Thymus (tissue), 11 donors: ENCODE results near the gene NDUFB7. TPM values are rescaled to one million over a fixed set of nuclear protein-coding genes. Genes with fewer than 3 reads are reported as not detected.
"Not testable (repeated sequence)": the region's sequence is repeated elsewhere in the genome, so short reads cannot be mapped to it uniquely, and the experiment has no call there.

Experiments used
- DNase-seq, 9 donors: peaks; one replicate each; pipeline ENCODE4 v3.0.0-alpha.2; 2013; ENCODE audit warnings: low spot score in 9 of 9, low read depth in 6 of 9, missing footprints in 1 of 9
- H3K27ac ChIP-seq, 2 donors: one replicate each; pipeline ENCODE4 v1.5.1; 2013; ENCODE audit warnings: control low read depth in 1 of 2, low read depth in 1 of 2, low read length in 1 of 2, mild to moderate bottlenecking in 1 of 2, moderate library complexity in 1 of 2
- H3K27me3 ChIP-seq, 2 donors: one replicate each; pipeline ENCODE4 v1.5.1; 2013; ENCODE audit warnings: low read length in 1 of 2; ENCODE audit not compliant: control insufficient read depth in 2 of 2, insufficient read depth in 1 of 2
- H3K36me3 ChIP-seq, 2 donors: one replicate each; pipeline ENCODE4 v1.5.1; 2013; ENCODE audit warnings: low read length in 1 of 2, mild to moderate bottlenecking in 1 of 2, moderate library complexity in 1 of 2; ENCODE audit not compliant: control insufficient read depth in 2 of 2, insufficient read depth in 2 of 2
- H3K4me1 ChIP-seq, 2 donors: one replicate each; pipeline ENCODE4 v1.5.1; 2013; ENCODE audit warnings: low read length in 2 of 2; ENCODE audit not compliant: control insufficient read depth in 2 of 2, insufficient read depth in 2 of 2
- H3K4me3 ChIP-seq, 2 donors: one replicate each; pipeline ENCODE4 v1.5.1; 2013; ENCODE audit warnings: low read length in 2 of 2, control low read depth in 1 of 2, mild to moderate bottlenecking in 1 of 2
- H3K9me3 ChIP-seq, 2 donors: one replicate each; pipeline ENCODE4 v1.5.1; 2013; ENCODE audit warnings: low read length in 1 of 2, mild to moderate bottlenecking in 1 of 2; ENCODE audit not compliant: control insufficient read depth in 2 of 2, insufficient read depth in 1 of 2
- WGBS: extraction: QIAGEN DNeasy Blood & Tissue Kit; methylation state at CpG from one replicate; pipeline ENCODE4 v1.1.7; 2013; 5-methylcytosine and 5-hydroxymethylcytosine counted together
- polyA plus RNA-seq: library from polyadenylated mRNA; stranded (reverse); fragments of 200-250 nt; gene quantifications from one replicate; pipeline ENCODE4 v1.2.3, GENCODE V29; 2013
- total RNA-seq: library from RNA; stranded (reverse); fragments of 120-200 nt; gene quantifications from one replicate; pipeline ENCODE4 v1.2.4, GENCODE V29; 2013
- donor health status: healthy.

The NDUFB7 gene
- total and polyA plus RNA-seq, 2 donors, result 216 to 255 TPM

DNA sequence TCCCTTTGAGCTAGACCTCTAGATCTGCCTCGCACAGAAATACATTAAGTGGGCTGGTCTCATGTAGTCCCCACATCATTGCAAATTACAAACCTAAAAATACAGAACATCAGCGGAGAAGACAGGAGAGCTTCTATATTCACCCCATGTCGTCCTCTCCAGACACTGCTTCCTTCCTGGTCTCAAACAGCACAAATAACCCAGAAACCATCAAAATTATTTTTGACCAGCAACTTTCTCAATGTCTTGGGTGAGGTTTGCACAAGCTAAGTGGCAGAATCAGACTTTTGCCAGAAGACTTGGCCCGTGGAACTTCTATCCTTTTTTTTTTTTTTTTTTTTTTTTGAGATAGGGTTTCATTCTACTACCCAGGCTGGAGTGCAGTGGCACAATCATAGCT is 39.2 kb upstream of the NDUFB7 start:
- Histone ChIP-seq H3K4me3 (no peak overlapping the region), H3K36me3 (no peaks in the 10 kb centered on the region), H3K27ac (no peak overlapping the region), H3K9me3 (no peaks in the 10 kb centered on the region), H3K4me1 (no peaks in the 10 kb centered on the region), H3K27me3 (no peaks in the 10 kb centered on the region)
- DNase-seq, result no peak
- WGBS, result 66% methylated on average over 4 of the region's 4 CpGs

DNA sequence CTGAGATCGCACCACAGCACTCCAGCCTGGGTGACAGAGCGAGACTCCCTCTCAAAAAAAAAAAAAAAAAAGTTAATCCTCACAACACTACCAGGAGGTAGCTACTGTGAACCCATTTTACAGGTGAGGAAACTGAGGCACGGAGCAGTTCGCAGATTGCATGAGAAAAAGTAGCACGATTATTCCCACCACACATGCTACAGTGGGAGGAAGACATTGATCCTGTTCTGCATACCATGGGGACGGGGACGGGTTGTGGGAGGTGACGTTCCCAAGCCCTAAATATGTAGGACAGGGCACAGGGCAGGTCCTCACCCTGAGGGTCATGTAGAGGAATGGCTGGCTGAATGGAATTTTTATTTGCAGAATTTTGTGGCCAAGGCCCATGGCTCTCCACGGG is 34.8 kb upstream of the NDUFB7 start:
- WGBS, result 87% methylated on average over 9 of the region's 9 CpGs
- Histone ChIP-seq H3K4me1 (no peaks in the 10 kb centered on the region), H3K4me3 (no peak overlapping the region)

DNA sequence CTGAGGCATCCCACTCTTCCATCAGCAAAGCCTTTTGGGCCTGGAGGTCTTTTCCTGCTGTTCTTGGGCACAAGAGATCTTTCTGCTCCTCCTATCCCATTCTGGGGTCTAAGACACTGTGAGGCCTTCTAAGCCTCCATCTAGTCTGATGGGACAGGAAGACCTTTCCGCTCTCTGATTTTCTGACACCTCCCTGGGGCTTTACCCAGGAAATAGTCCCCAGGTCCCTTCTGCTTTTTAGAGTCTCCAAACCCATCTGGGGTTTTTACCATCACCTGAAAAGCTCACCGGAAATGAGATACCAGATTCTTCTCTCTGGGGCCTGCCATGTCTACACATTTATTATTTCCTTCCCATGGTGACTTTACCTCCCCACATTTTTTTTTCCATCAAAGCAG is 32.1 kb upstream of the NDUFB7 start:
- 43% methylated on average over 2 of the region's 2 CpGs for WGBS
- H3K4me1 ChIP-seq, result no peaks in the 10 kb centered on the region
- no peaks in the 10 kb centered on the region for H3K36me3 ChIP-seq
- no peak overlapping the region for H3K27ac ChIP-seq
- no peaks in the 10 kb centered on the region for H3K27me3 ChIP-seq
- no peak for DNase-seq
- H3K9me3 ChIP-seq, result no peaks in the 10 kb centered on the region
- no peak overlapping the region for H3K4me3 ChIP-seq

More for the DNA sequence above, 34.8 kb upstream of the NDUFB7 start:
- Histone ChIP-seq H3K9me3 (no peaks in the 10 kb centered on the region), H3K27me3 (no peaks in the 10 kb centered on the region), H3K36me3 (no peaks in the 10 kb centered on the region), H3K27ac (no peak overlapping the region)
- no peak for DNase-seq

DNA sequence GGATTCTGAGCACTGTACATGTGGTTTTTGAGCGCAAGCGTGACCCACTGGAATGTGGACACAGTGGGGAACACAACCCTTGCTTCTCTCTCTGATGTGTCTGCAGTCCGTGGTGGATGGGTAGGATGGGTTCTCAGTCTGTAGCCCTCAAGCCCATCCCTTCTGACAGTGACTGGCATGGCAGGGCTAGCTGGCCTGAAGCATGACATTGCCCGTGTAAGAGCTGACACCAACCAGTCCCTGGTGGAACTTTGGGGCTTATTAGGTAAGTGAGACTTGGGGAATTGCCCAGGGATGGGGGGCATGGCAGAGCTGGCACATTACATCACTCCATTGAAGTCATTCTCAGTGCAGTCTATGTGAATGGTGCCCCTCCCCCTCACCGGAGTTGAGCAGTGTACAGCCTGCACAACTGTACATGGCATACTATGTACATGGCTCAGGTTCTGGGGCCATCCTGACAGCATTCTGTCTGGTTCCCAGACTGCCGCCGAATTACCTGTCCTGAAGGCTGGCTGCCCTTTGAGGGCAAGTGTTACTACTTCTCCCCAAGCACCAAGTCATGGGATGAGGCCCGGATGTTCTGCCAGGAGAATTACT is 27.8 kb upstream of the NDUFB7 start:
- H3K9me3 ChIP-seq, result no peaks in the 10 kb centered on the region
- 97% methylated on average over 8 of the region's 8 CpGs for WGBS
- H3K27ac ChIP-seq, result no peak overlapping the region
- no peak for DNase-seq
- H3K4me1 ChIP-seq, result no peaks in the 10 kb centered on the region
- no peaks in the 10 kb centered on the region for H3K27me3 ChIP-seq
- H3K36me3 ChIP-seq, result no peaks in the 10 kb centered on the region
- H3K4me3 ChIP-seq, result no peak overlapping the region

DNA sequence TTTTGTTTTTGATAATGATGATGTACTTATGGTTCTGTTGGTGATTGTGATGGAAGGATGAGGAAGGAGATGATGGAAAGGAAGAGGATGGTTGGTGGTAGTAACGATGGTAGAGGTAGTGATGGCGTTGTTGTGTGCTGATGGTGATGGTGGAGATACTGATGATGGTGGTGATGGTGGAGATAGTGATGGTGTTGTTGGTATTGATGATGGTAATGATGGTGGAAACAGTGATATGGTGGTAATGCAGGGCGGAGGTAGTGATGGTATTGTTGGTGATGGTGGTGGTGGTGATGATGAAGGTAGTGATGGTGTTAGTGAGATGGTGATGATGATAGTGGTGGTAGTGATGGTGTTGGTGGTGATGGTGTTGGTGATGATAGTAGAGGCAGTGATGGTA is 23.7 kb upstream of the NDUFB7 start:
- Histone ChIP-seq H3K9me3 (no peaks in the 10 kb centered on the region), H3K4me1 (no peaks in the 10 kb centered on the region), H3K4me3 (no peak overlapping the region), H3K27me3 (no peaks in the 10 kb centered on the region), H3K36me3 (no peaks in the 10 kb centered on the region), H3K27ac (no peak overlapping the region)
- 93% methylated on average over 3 of the region's 3 CpGs for WGBS
- no peak for DNase-seq

DNA sequence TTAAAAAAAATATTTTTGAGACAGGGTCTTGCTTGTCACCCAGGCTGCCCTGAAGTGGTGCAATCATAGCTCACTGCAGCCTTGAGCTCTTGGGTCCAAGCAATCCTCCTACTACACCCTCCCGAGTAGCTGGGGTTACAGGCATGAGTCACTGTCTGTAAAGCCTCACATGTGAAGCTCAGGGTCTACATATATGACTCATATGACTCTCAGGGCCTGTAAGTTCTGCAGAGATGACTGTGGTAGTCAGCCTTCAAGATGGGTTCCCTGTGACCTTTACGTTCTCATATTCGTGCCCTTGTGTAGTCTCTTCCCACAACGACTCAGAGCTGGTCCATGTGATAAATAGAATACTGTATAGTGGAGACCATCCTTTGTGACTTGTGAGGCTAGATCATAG is 17.6 kb upstream of the NDUFB7 start:
- 88% methylated on average over 4 of the region's 4 CpGs for WGBS
- H3K27ac ChIP-seq, H3K4me1 ChIP-seq, H3K27me3 ChIP-seq, H3K36me3 ChIP-seq, H3K9me3 ChIP-seq, DNase-seq, H3K4me3 ChIP-seq: not testable (repeated sequence)

DNA sequence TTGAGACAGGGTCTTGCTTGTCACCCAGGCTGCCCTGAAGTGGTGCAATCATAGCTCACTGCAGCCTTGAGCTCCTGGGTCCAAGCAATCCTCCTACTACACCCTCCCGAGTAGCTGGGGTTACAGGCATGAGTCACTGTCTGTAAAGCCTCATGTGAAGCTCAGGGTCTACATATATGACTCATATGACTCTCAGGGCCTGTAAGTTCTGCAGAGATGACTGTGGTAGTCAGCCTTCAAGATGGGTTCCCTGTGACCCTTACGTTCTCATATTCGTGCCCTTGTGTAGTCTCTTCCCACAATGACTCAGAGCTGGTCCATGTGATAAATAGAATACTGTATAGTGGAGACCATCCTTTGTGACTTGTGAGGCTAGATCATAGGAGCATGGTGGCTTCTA is 13.3 kb upstream of the NDUFB7 start:
- not testable (repeated sequence) for H3K27me3 ChIP-seq, H3K36me3 ChIP-seq, H3K9me3 ChIP-seq, H3K4me3 ChIP-seq, H3K27ac ChIP-seq, DNase-seq, H3K4me1 ChIP-seq
- 94% methylated on average over 3 of the region's 3 CpGs for WGBS

DNA sequence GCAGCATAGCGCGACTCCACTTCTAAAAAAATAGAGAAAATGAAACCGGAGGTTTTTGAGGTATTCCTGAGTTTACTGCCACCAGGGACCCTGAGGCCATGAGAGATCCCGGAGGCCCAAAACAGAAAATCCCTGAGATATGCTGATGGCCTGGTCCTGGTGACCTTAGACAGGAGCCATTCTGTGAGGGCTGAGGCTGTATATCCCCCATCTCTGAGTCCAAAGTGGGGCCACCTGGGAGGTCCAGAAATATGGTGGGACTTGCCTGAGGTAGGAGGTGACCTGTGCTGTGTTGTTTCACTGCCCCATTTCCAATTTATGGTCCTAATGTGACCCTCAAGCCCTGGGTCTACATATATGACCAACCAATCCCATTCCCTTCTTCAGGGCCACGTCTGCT is 12.5 kb upstream of the NDUFB7 start:
- not testable (repeated sequence) for H3K4me1 ChIP-seq, H3K27ac ChIP-seq, DNase-seq, H3K27me3 ChIP-seq, H3K9me3 ChIP-seq, H3K36me3 ChIP-seq, H3K4me3 ChIP-seq
- WGBS, result 93% methylated on average over 4 of the region's 5 CpGs

DNA sequence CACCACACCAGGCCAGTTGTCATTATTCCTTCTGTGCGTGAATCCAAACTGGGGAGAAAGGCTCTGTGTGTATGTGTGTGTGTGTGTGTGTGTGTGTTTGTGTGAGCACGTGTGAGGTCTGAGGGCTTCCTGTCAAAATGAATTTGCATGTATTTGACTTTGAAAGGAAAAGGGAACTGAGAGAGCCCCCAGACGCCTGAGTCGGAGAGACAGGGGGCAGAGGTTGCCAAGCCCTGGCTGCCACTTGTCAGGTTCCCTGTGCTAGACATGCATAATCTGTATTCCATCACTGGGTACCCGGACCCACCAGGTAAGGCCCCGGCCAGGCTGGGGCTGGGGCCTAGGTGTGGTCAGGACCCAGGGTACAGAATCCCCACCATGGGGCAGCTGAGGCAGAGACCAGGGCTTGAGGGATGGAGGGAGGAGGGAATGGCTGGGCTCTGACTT is 11.1 kb upstream of the NDUFB7 start, which contains the start of gene CLEC17A:
CLEC17A (plus strand) TSS at position 191 of the 447 bp plus-strand sequence; CDS start at position 268, 77 bp downstream.
- Histone ChIP-seq H3K27me3 (no peaks in the 10 kb centered on the region), H3K9me3 (no peaks in the 10 kb centered on the region), H3K4me3 (no peak within 1 kb of the TSS), H3K27ac (no peak within 1 kb of the TSS), H3K4me1 (no peaks in the 10 kb centered on the region), H3K36me3 (no peaks in the 10 kb centered on the region)
- WGBS, result 34% methylated on average over 6 of the region's 6 CpGs
- DNase-seq, result no peak
